GM11168 (cell line): ENCODE results near the gene SLC8A3.

Experiments
- in situ Hi-C: fragments of 300-500 bp; cut with MboI; formaldehyde crosslinking; loops from one replicate; pipeline ENCODE4 v1.12.0; 2022; ENCODE audit warnings: low sequenced_read_pairs; ENCODE audit not compliant: unreplicated experiment

Gene SLC8A3

DNA sequence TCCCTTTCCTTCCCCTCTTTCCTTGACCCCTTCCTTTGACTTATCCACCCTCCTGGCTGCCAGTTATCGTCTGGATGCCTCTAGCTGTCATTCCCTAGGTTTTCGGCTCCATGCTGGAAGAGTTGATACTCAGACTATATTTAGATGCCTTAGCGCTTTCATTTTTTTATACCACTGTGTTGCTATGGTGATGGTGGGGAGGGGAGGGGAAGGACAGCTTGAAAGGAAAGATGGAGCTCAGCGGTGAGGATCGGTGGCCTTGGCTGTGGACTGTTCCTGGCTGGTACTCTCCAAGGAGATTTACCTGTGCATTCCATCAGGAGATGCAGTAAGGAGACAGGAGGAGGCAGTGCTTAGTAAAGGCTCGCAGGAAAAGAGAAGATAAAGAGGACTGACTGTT, 108.7 kb downstream of the SLC8A3 start:
- in situ Hi-C loops = loop anchor here (25.0 kb wide), 1 partner anchor 182 kb away; no protein-coding TSS in a partner anchor

- in situ Hi-C loops = loop anchor here (25.0 kb wide), 1 partner anchor 184 kb away; no protein-coding TSS in a partner anchor
These were observed 110.4 kb downstream of the SLC8A3 start for GRCh38 chr14:70078329-70078728.

- in situ Hi-C loops = loop anchor here (25.0 kb wide), 1 partner anchor 185 kb away; no protein-coding TSS in a partner anchor
These were observed 111.0 kb downstream of the SLC8A3 start for GRCh38 chr14:70077720-70078119.

DNA sequence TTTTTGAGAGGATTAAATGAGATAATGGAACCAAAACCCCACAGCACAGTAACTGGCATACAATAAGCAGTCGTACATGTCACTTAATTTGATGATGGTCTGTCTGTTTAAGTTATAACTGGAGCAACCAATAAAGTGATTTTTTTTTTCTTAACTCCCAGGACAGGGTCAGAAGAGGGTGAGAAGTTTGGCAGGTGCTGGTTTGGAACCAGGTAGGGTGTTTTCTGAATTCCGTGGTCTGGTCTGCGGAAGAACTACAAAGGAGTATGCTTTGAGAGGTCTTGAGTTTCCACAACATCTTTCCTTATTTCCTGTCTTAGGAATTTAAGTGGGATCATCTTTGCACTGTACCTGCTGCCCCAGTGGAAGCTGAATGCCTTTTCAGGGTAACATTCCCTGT, 111.7 kb downstream of the SLC8A3 start:
- in situ Hi-C loops = loop anchor here (25.0 kb wide), 1 partner anchor 185 kb away; no protein-coding TSS in a partner anchor

DNA sequence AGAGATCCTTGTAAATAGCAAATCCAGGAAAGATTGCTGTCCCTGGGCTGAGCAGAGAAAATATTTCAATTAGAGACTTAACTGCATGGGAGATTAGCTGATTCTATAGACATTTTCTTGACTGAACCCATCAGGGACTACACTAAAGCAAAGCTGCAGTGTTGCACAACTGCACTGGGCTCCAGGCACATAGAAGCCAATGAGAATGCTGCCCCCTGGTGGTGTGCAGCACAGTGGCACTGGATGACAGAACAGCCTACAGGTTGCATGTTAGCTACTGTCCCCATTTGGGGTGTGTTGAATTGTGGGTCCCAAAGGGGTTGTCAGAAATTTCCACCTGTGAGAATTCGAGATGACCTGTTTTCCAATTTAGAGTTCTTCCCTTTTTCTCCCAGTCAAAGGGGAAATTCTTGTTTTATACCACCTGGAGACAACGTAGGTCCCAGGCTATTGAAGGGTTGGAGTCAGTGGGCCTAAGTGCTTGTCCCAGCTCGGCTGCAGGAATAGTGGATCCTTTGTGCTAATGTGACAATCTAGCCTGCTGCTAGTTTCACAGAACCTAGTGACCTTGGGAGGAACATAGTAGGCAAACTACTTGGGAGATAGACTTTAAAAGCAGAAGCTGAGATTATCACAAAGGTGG, 114.7 kb downstream of the SLC8A3 start:
- in situ Hi-C loops = no loop called here

GRCh38 chr14:70069186-70069585, 119.6 kb downstream of the SLC8A3 start:
- in situ Hi-C loops = no loop called here

DNA sequence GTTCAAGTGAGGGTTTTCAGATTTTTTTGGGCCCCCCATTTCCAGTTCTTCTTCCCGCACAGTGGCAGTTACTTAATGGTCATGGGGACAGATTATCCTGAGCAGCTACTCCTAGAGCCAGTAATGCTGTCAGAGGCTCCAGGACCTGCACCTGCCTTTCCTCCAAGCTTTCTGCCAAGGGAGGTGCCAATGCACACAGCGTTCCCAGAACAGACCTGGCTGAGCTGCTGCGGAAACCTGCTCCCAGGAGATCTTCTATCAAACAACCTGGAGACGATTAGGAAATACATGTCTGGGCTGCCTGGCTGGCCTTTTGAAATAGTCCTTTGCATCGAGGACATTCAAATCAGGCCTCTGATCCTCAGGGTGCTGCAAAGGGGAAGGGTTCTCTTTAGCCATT, 120.9 kb downstream of the SLC8A3 start:
- in situ Hi-C loops = no loop called here

GRCh38 chr14:70064136-70064865, 124.5 kb downstream of the SLC8A3 start:
- in situ Hi-C loops = no loop called here

DNA sequence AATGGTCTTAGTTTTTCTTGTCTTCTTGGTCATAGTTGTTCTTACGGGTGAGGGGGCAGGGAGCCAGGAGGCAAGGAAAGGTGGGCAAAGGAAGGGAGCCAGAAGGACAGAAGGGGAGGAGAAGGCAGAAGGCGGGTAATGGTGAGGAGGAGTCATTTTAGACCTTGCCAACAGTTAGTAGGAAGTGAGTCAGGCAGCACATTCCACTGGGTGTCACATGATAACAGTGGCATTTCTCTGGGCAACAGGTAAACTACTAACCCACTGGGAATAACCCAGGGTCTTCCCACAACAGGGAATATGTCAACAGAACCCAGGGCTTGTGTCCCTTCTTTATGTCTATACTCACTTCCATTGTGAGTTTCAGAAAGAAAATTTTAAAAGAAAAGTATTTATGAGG, 127.6 kb downstream of the SLC8A3 start:
- in situ Hi-C loops = no loop called here

DNA sequence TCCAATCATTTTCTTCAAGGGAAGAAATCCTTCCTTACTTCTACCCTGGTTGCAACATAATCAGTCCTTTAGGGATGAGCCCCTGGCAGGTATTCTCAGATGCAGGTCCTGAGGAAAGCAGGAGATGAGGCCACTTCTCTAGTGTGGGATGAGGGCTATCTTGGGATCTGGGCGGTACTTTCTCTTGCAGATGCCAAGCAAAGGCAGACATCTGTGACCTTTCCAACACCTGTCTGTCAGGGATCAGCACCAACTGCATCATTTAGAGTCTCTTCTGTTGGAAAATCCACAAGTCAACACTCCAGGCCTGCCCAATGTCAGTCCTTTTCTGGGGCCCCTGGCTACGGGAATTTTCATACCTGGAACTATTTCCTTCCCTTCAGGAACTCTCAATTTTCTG, 129.2 kb downstream of the SLC8A3 start:
- in situ Hi-C loops = no loop called here

- in situ Hi-C loops = no loop called here
These were observed 131.1 kb downstream of the SLC8A3 start for GRCh38 chr14:70057519-70058136.

GRCh38 chr14:70052990-70053389, 135.8 kb downstream of the SLC8A3 start:
- in situ Hi-C loops = no loop called here

GRCh38 chr14:70050136-70050535, 138.6 kb downstream of the SLC8A3 start:
- in situ Hi-C loops = no loop called here

DNA sequence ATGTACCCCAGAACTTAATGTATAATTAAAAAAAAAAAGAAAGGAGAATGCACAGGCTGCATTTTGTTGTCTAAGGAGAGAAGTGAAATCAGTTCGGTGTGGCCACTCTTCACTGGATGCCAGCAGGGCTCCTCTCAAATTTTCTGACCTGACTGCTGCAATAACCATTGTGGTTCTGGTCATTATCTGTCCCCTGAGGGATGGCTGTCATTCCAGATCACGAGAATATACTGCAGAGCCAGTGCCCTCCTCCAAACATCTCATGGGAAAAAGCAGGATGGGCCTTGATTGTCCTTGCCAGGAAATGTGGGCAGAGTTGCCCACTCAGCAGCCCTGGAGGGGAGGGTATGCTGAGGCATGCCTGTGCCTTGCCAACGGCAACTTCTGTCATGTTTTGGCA, 139.1 kb downstream of the SLC8A3 start:
- in situ Hi-C loops = loop anchor here (25.0 kb wide), 1 partner anchor 462 kb away; no protein-coding TSS in a partner anchor

GRCh38 chr14:70048313-70048654, 140.5 kb downstream of the SLC8A3 start:
- in situ Hi-C loops = loop anchor here (25.0 kb wide), 1 partner anchor 461 kb away; no protein-coding TSS in a partner anchor

DNA sequence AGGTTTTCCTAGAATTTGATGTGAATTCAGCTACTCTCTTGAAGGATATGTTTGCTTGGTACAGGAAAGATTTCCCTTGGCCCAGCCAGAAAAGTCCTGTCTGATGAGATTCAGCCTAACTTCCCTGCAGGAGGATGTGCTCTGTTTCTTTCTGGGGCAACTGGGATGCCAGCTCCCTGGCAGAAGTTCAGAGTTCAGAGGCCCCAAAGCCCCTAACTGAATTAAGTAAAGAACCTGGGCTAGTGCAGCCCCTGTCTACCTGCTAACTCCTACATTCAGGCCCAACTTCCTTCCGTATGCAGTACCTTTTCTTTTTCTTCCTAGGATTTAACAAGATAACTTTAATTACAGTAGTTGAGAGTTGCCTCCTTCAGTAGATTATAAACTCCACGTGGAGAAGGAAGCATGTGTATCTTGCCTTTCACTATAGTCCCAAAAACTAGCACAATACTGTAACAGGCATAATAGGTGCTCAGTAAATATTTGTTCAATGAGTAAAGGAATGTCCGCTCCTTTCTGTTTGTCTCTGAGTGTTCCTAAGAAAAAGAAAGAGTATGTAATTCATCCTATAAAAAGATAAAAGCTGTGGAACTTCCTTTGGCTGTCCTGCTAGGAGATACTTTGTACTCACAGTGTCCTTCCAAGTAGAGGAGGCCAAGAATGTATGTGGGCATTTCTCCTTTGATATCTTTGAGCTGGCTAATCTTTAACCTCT, 141.0 kb downstream of the SLC8A3 start:
- in situ Hi-C loops = loop anchor here (25.0 kb wide), 1 partner anchor 460 kb away; no protein-coding TSS in a partner anchor

DNA sequence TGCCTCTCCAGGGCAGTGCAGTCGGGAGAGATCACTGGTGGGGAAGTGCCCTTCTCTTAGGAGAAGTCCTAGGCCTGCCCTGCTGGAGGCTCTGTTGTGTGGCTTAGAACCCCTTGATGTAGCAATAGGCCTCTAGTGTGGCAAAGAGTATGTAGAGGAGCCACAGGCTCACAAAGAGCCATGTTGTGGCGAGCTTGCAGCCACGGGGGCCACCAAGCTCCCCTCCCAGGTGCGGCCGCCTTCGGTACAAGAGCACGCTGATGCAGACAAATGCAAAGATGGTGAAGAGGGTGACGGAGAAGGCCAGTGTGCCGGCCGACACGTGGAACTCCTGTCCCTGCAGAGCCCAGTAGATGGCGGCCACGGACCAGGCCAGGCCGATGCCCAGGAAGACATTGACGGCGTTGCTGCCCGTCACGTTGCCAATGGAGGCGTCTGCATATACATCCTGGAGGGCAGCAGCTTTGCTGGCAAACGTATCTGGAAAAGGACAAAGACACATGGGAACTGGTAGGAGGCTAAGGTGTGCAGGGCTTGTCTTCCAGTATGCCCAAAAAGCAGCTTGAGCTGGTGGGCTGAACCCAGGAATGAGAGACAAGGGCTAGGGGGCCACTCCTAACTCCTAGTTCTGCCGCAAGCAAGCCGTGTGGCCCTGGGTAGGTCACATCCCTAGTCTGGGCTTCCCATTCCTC, 142.8 kb downstream of the SLC8A3 start:
- in situ Hi-C loops = loop anchor here (25.0 kb wide), 1 partner anchor 459 kb away; no protein-coding TSS in a partner anchor

DNA sequence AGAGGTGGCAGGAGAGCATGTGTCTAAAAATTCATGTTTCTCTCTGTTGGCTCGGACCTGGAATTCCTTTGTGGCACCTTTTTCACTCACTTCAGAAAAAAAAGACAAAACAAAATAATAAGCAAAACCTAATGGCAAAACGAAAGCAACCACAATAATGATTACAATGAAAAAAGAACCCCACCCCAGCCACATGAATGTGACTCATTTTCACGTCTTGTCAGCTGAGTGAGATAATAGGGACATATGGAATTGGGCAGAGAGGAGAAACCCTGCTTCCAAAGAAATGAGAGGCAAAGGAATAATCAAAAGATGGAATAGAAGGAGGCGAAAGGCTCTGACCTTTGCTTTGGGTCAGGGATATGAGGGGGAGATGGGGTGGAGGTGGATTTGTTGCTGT, 143.4 kb downstream of the SLC8A3 start:
- in situ Hi-C loops = loop anchor here (25.0 kb wide), 1 partner anchor 458 kb away; no protein-coding TSS in a partner anchor

DNA sequence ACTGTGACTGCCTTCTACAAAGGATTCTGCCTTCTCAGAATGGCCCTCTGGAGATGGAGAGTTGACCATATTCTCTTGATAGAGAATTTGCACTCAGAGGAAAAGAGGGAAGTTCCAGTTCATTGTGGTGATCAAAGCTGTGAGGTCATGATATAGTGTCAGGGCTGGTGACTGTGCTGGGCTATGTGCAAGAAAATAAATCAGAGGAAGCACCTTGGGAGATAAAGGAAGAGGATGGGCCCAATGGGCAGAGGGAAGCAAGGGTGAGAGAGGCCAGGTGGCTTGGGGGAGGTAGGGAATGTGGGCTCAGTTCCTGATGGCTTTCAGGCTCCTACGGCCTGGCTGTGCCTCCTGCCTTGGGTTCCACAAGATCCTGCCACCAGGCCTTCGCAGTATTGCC, 145.8 kb downstream of the SLC8A3 start:
- in situ Hi-C loops = loop anchor here (25.0 kb wide), 1 partner anchor 456 kb away; no protein-coding TSS in a partner anchor

DNA sequence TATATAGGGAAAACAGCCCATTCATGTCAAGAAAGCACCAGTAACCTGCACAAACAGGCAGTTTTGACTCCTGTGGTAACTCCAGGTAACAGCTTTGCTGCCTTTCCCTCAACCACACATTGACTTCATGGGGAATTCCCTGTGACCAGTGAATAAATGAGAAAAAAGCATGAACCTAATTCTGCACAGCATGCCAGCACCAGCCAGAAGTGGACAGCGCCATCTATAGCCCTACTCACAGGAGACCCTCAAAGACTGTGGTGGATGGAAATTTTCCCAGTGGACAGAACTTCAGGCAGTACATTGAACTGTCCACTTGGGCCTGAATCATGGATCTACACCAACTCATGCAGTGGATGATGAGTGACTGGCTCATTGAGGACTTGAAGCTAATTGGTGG, 152.1 kb downstream of the SLC8A3 start:
- in situ Hi-C loops = loop anchor here (25.0 kb wide), 1 partner anchor 449 kb away; no protein-coding TSS in a partner anchor
